Trophoblast cell (in vitro differentiated cells and primary cell): Measurements from ENCODE around the gene OR56B1.

Experiments
- DNase-seq, 2 donors: peaks; one replicate each; pipeline ENCODE4 v3.0.0-alpha.2; 2016
- H2AFZ ChIP-seq: 2 replicates; pipeline ENCODE4 v1.6.1; 2013; ENCODE audit warnings: low read length, moderate library complexity, mild to moderate bottlenecking; ENCODE audit not compliant: insufficient read depth, poor library complexity
- H2AK5ac ChIP-seq: 2 replicates; pipeline ENCODE4 v1.6.1; 2013; ENCODE audit warnings: mild to moderate bottlenecking, low read length
- H2BK120ac ChIP-seq: 2 replicates; pipeline ENCODE4 v1.6.1; 2013; ENCODE audit warnings: low read length, mild to moderate bottlenecking, moderate library complexity; ENCODE audit not compliant: insufficient read depth, poor library complexity
- H2BK12ac ChIP-seq: 2 replicates; pipeline ENCODE4 v1.6.1; 2013; ENCODE audit warnings: mild to moderate bottlenecking, low read length, moderate library complexity
- H2BK5ac ChIP-seq: 2 replicates; pipeline ENCODE4 v1.6.1; 2013; ENCODE audit warnings: low read length, low read depth, moderate library complexity, mild to moderate bottlenecking; ENCODE audit not compliant: poor library complexity
- H3K14ac ChIP-seq: 2 replicates; pipeline ENCODE4 v1.6.1; 2013; ENCODE audit warnings: mild to moderate bottlenecking, low read length
- H3K18ac ChIP-seq: 2 replicates; pipeline ENCODE4 v1.6.1; 2013; ENCODE audit warnings: mild to moderate bottlenecking, low read length
- H3K23ac ChIP-seq: 2 replicates; pipeline ENCODE4 v1.6.1; 2013; ENCODE audit warnings: low read length
- H3K27ac ChIP-seq: 2 replicates; pipeline ENCODE4 v1.5.1; 2013; ENCODE audit warnings: low read depth, mild to moderate bottlenecking, inconsistent platforms, low read length, moderate library complexity
- H3K27me3 ChIP-seq: 2 replicates; pipeline ENCODE4 v1.6.1; 2013; ENCODE audit warnings: inconsistent platforms, mild to moderate bottlenecking, low read length, moderate library complexity; ENCODE audit not compliant: insufficient read depth
- H3K36me3 ChIP-seq, 2 experiments: 1 replicate in 1 of 2; 2 replicates in 1 of 2; pipeline ENCODE4 v1.6.1; 2013; ENCODE audit warnings: low read length in 2 of 2, mild to moderate bottlenecking in 2 of 2, moderate library complexity in 1 of 2; ENCODE audit not compliant: insufficient read depth in 2 of 2, control insufficient read depth in 1 of 2
- H3K4ac ChIP-seq: 2 replicates; pipeline ENCODE4 v1.6.1; 2013; ENCODE audit warnings: low read depth, mild to moderate bottlenecking, low read length, moderate library complexity
- H3K4me1 ChIP-seq, 2 experiments: 1 replicate in 1 of 2; 2 replicates in 1 of 2; pipeline ENCODE4 v1.6.1; 2013; ENCODE audit warnings: low read length in 2 of 2, mild to moderate bottlenecking in 2 of 2, moderate library complexity in 1 of 2; ENCODE audit not compliant: insufficient read depth in 2 of 2, control insufficient read depth in 1 of 2
- H3K4me2 ChIP-seq: 2 replicates; pipeline ENCODE4 v1.6.1; 2013; ENCODE audit warnings: inconsistent platforms, mild to moderate bottlenecking, low read length, moderate library complexity
- H3K4me3 ChIP-seq: 2 replicates; pipeline ENCODE4 v1.5.1; 2013; ENCODE audit warnings: mild to moderate bottlenecking, low read depth, low read length, inconsistent platforms
- H3K79me1 ChIP-seq: one replicate; pipeline ENCODE4 v1.6.1; 2013; ENCODE audit warnings: low read length
- H3K79me2 ChIP-seq: 2 replicates; pipeline ENCODE4 v1.6.1; 2013; ENCODE audit warnings: low read length, mild to moderate bottlenecking; ENCODE audit not compliant: control insufficient read depth, insufficient read depth, poor library complexity
- H3K9ac ChIP-seq: 2 replicates; pipeline ENCODE4 v1.6.1; 2013; ENCODE audit warnings: mild to moderate bottlenecking, low read length
- H3K9me3 ChIP-seq: 2 replicates; pipeline ENCODE4 v1.6.1; 2013; ENCODE audit warnings: low read depth, mild to moderate bottlenecking, control low read depth, inconsistent platforms, low read length; ENCODE audit not compliant: insufficient read depth
- H4K12ac ChIP-seq: 2 replicates; pipeline ENCODE4 v1.6.1; 2013; ENCODE audit warnings: low read depth, mild to moderate bottlenecking, low read length, moderate library complexity
- H4K8ac ChIP-seq: 2 replicates; pipeline ENCODE4 v1.6.1; 2013; ENCODE audit warnings: low read depth, mild to moderate bottlenecking, low read length, moderate library complexity
- H4K91ac ChIP-seq: one replicate; pipeline ENCODE4 v1.6.1; 2013; ENCODE audit warnings: low read depth, mild to moderate bottlenecking, low read length, moderate library complexity
- WGBS: extraction: QIAGEN DNeasy Blood & Tissue Kit; methylation state at CpG from one replicate; pipeline ENCODE4 v1.1.7; 2013; ENCODE audit warnings: missing lambda C conversion rate; ENCODE audit not compliant: insufficient read length, insufficient coverage; ENCODE audit errors: extremely low coverage; 5-methylcytosine and 5-hydroxymethylcytosine counted together

Gene OR56B1

GRCh38 chr11:5701055-5701577, 35.1 kb upstream of the OR56B1 start:
- 100% methylated on average over 2 of the region's 3 CpGs for WGBS

GRCh38 chr11:5703741-5704536, 32.3 kb upstream of the OR56B1 start:
- no peaks in the 10 kb centered on the region for H3K36me3 ChIP-seq
- H3K4ac ChIP-seq = no peak overlapping the region
- H4K91ac ChIP-seq = no peak overlapping the region
- no peak overlapping the region for H4K8ac ChIP-seq
- no peak overlapping the region for H3K4me3 ChIP-seq
- no peak overlapping the region for H2AFZ ChIP-seq
- no peak overlapping the region for H2AK5ac ChIP-seq
- H3K27me3 ChIP-seq = no peaks in the 10 kb centered on the region
- DNase-seq = no peak
- no CpG with 5 or more reads among the region's 2 CpGs for WGBS
- H2BK12ac ChIP-seq = no peak overlapping the region
- no peak overlapping the region for H3K4me2 ChIP-seq
- H3K9ac ChIP-seq = no peak overlapping the region
- no peak overlapping the region for H3K18ac ChIP-seq
- no peak overlapping the region for H2BK5ac ChIP-seq
- no peak overlapping the region for H3K27ac ChIP-seq
- no peaks in the 10 kb centered on the region for H3K4me1 ChIP-seq
- H3K9me3 ChIP-seq = no peaks in the 10 kb centered on the region
- H3K79me1 ChIP-seq = no peaks in the 10 kb centered on the region
- H2BK120ac ChIP-seq = no peak overlapping the region
- H4K12ac ChIP-seq = no peak overlapping the region
- H3K14ac ChIP-seq = no peak overlapping the region
- H3K23ac ChIP-seq = no peak overlapping the region
- no peaks in the 10 kb centered on the region for H3K79me2 ChIP-seq

More at GRCh38 chr11:5701055-5701577, 35.1 kb upstream of the OR56B1 start:
- Histone ChIP-seq H4K12ac (no peak overlapping the region), H3K27ac (no peak overlapping the region), H2AFZ (no peak overlapping the region), H2AK5ac (no peak overlapping the region), H2BK12ac (no peak overlapping the region), H3K4me2 (no peak overlapping the region), H3K4me1 (peaks cover 0 to 3% of the 10 kb centered on the region in 2 experiments), H3K27me3 (no peaks in the 10 kb centered on the region), H3K36me3 (no peaks in the 10 kb centered on the region), H3K18ac (no peak overlapping the region), H3K9me3 (no peaks in the 10 kb centered on the region), H3K14ac (no peak overlapping the region), H3K79me1 (no peaks in the 10 kb centered on the region), H3K23ac (no peak overlapping the region), H3K4ac (no peak overlapping the region), H3K4me3 (no peak overlapping the region), H4K91ac (no peak overlapping the region), H2BK120ac (no peak overlapping the region), H3K79me2 (no peaks in the 10 kb centered on the region), H3K9ac (no peak overlapping the region), H4K8ac (no peak overlapping the region), H2BK5ac (no peak overlapping the region)
- DNase-seq = no peak

- Histone ChIP-seq H3K27ac (no peak overlapping the region), H3K9me3 (no peaks in the 10 kb centered on the region), H3K4me2 (no peak overlapping the region), H3K4ac (no peak overlapping the region), H3K9ac (no peak overlapping the region), H2BK12ac (no peak overlapping the region), H3K4me3 (no peak overlapping the region), H2BK5ac (no peak overlapping the region), H3K18ac (no peak overlapping the region), H3K23ac (no peak overlapping the region), H2AFZ (no peak overlapping the region), H2AK5ac (no peak overlapping the region), H3K27me3 (no peaks in the 10 kb centered on the region), H3K36me3 (no peaks in the 10 kb centered on the region), H4K8ac (no peak overlapping the region), H4K12ac (no peak overlapping the region), H3K79me2 (no peaks in the 10 kb centered on the region), H3K14ac (no peak overlapping the region), H4K91ac (no peak overlapping the region), H2BK120ac (no peak overlapping the region), H3K4me1 (no peaks in the 10 kb centered on the region), H3K79me1 (no peaks in the 10 kb centered on the region)
- DNase-seq = no peak
- WGBS = no CpG with 5 or more reads among the region's 4 CpGs
Measured at GRCh38 chr11:5705688-5706087, 30.6 kb upstream of the OR56B1 start.

DNA sequence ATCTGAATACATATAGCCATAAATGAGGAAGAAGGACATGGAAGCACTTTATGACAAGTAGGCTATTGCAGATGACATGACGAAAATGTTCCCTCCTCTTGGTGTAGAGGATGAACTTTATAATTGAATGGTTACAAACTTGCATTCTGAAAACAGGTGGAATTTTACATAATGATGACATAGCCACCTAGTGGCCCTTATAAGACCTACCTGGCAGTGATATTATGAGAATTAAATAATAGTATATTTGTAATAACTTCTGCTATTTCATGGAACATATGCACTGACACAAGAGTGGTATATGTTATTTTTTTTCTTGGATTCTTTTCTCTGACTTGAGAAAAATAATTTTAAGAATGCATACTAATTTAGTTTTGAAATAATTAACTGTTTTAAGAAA, 23.7 kb upstream of the OR56B1 start:
- Histone ChIP-seq H3K4me1 (no peaks in the 10 kb centered on the region), H2BK12ac (no peak overlapping the region), H3K4me2 (no peak overlapping the region), H2AFZ (no peak overlapping the region), H3K79me2 (no peaks in the 10 kb centered on the region), H2BK120ac (no peak overlapping the region), H3K9me3 (no peaks in the 10 kb centered on the region), H2BK5ac (no peak overlapping the region), H3K36me3 (no peaks in the 10 kb centered on the region), H3K4me3 (no peak overlapping the region), H3K14ac (no peak overlapping the region), H3K23ac (no peak overlapping the region), H4K12ac (no peak overlapping the region), H3K27ac (no peak overlapping the region), H2AK5ac (no peak overlapping the region), H3K79me1 (no peaks in the 10 kb centered on the region), H3K18ac (no peak overlapping the region), H3K9ac (no peak overlapping the region), H3K4ac (no peak overlapping the region), H4K91ac (no peak overlapping the region), H4K8ac (no peak overlapping the region), H3K27me3 (no peaks in the 10 kb centered on the region)
- DNase-seq = peak in 1 of 2 donors; percentile 31
- WGBS = no CpG with 5 or more reads among the region's 1 CpG
